DMS79 treated with DMSO at 0.1 percent for 48 hours (cell line): ENCODE data around the gene NEDD4L.

Source experiments
- DNase-seq: peaks from one replicate; lab custom pipeline; 2025; lab: John Stamatoyannopoulos, UW

NEDD4L gene

DNA sequence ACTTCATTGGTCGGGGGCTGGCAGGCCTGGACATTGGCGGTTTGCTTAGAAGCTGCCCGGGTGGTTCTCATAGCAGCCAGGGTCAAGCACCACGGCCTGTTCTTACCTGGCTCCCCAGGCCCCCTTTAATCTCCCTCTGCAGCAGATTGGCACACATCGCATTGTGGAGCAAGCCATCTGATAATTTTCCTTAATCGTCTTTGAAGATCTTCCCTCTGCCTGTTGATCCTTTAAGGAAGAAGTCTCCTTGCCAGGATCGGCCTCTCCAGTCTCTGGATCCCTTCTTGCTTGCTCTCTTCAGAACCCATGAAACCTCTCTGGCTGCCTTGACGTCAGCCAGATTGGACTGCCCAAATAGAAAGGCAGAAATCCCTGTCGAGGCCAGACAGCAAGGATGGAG is 75.8 kb downstream of the NEDD4L start:
- no peak for DNase-seq

DNA sequence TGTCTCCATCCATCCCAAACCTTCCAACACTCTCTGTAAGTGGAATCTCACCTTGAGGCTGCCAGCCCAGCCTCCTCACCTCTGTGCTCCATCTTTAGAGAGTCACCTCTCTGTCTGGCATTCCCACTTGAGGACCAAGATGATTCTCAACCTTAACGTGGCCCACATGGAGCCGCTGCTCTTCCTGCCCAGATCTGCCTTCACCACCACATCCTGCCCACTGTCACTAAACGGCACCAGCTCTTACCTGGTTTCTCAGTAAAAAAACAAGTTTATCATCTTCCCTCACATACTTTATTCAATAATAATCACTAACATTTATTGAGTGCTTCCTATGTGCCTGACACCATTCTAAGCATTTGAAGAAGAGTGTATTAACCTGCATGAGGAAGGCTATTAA is 80.4 kb downstream of the NEDD4L start:
- DNase-seq: no peak

DNA sequence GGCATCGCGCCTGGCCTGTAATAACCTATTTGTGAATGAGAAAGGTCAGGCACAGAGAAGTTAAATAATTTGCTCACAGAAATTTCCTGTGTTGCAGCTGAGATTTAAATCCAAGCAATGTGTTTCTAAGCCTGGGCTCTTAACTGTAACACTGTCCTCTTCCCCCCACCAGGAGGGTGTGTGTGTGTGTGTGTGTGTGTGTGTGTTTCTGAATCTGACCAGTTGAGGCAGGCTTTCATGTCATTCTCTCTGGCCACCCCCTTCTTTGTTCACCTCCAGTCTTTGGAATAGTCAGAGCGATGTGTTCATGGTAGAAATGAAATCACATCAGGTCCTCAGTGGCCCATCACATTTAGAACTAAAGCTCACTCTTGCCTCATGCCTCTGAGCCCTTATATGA is 81.2 kb downstream of the NEDD4L start:
- DNase-seq: no peak

DNA sequence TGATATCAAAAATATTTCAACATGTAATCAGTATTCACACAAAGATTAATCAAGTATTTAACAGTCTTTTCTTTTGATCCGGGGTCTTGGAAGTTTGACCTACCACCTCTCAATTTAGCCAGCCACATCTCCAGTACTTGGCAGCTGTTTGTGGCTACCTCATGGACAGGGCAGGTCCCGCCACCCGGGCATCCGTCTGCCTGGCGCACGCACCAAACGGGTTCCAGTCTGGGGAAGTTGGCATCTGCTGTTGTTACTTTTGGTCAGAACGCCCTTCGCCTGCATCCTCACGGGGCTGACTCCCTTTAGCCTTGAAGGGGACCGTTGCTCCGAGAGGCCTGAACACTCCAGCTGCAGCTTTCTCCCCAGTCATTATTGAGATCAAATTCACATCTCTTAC is 81.7 kb downstream of the NEDD4L start:
- DNase-seq: no peak

DNA sequence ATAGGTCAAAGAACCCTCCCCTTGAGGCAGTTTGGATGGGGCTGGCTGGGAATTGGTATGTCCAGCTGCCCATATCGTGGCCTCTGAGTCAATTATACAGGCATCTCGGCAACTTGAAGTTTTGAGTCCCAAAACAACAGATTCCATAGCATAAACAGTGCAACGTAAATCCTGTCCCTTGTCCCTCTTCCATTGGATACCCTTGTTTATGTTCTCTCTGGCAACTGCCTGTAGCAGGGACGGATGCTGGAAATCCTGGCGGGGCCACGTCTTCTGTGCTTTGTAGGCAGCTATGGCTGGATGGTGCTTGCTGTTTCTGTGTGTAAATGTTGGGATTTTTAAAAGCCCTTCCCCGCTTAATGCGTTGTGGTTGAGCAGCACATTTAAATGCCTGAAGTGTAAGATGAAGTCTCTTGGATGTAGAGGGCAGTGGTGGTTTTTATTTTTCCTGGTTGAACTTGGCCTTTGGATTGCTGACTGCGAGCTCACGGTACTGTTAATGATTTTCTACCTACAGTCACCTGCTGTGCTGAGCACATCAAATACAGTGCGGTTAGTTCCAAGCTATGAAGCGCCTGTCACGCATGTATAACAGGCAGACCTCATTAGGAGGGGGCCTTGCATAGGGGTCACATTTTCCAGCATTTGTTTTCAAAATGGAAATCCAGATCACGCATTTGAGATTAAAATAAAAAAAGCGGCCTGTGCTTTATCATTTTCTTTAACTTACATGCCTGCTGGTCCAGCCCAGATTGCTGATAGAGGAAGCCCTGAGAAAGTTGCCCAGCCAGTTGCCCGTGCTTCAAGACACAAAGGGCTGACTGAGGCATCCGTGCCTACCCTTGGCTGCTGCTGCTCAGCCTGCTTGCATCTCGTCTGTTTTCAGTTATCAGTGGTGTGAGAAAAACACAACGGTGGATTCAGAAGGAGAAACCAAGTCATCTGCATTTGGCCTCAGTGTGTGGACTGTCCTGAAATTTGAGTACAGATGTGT is 84.7 kb downstream of the NEDD4L start:
- peak; percentile 81 for DNase-seq

DNA sequence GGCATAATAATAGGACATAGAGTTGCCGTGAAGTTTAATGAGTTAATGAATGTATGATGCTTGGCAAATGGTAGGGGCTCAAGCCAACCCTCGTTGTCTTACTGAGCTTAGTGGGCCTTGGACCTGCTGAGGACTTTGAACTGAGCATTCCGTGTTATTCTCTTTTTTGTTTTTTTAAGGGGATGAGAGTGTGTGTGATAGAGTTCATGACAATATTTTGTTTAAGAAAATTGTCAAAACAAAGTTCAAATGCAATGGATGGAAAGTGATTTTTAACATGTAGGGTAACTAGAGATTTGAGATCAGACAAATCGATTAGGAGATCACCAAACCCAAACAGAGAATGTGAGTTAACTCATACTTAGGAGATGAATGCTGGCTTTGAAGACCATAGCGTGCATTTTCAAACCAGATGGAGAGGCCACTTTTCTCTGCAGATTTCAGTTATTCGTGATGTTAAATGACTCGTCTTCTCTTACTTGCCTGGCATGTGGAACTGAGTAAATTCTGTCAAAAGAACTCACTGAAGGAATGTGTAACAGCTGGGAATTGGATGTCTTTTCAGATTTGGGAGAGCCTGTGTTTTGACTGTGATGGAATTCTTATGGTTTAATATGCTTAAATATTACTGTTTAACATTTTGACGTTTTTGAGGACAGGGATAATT is 88.7 kb downstream of the NEDD4L start:
- DNase-seq: no peak

DNA sequence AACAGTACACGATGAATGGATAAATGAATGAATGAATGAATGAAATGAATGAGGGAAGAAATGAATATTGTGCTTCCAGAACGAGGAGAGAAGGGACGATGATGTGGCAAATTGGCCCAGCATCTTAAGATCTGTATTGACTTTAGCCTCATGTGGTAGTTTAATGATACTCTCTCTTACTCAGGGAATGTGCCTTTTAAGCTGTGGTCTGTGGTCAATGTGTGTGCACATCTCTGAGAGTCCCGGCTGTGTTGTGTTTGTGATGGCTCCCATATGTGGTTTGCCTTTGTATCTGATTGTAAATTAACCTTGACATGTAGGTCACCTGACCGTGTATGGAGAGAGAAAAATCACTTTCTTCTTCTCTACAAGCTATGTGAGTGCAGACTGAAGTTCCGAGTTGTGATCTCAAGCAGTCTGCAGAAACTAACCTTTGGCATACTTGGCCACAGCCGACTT is 91.2 kb downstream of the NEDD4L start:
- DNase-seq: peak; percentile 13

DNA sequence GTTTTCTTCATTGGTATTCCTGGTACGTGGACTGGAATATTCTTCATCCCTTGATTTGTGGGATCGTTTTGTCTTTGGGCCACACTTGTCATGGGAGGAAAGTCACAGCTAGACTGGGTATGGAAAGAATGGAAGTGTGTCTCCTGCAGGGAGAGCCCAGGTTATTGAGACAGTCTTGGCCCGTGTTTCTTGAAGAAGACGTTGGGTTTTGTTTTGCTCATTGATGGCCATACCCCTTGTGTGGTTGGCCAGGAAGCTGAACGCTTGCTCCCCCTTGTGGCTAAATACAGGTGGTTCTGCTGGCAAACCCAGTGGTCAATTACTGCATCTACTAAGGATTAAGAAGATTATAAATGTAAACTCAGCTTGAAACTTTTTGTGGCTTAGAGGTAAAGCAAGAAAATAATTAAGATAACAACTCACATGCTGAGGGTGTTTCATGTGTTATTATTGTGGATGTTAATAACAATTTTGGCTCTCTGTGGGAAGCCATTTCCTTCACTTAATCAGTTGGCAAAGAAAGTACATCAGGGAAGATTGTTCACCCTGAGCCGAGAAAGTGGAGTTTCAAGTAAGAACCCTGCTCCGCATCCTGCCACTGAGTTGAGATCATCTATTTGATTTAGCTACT is 91.8 kb downstream of the NEDD4L start:
- peak; percentile 21 for DNase-seq

DNA sequence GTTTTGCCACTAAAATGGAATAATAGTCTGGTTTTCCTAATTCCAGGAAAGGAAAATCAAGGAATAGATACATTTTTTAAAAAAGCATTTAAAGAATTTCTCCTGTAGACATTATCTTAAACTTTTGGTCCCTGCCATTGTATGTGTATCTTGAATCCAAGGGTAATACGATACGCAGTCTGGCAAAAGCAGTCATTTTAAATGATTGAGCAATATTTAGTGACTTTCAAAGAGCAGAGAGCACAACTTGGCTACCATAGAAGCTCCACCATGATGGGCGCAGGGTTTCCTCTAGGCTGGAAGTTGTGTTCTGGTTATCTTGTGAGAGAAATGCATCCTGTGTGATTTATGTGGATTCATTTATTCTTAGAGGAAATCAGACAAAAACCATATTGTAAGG is 92.9 kb downstream of the NEDD4L start:
- DNase-seq: no peak

DNA sequence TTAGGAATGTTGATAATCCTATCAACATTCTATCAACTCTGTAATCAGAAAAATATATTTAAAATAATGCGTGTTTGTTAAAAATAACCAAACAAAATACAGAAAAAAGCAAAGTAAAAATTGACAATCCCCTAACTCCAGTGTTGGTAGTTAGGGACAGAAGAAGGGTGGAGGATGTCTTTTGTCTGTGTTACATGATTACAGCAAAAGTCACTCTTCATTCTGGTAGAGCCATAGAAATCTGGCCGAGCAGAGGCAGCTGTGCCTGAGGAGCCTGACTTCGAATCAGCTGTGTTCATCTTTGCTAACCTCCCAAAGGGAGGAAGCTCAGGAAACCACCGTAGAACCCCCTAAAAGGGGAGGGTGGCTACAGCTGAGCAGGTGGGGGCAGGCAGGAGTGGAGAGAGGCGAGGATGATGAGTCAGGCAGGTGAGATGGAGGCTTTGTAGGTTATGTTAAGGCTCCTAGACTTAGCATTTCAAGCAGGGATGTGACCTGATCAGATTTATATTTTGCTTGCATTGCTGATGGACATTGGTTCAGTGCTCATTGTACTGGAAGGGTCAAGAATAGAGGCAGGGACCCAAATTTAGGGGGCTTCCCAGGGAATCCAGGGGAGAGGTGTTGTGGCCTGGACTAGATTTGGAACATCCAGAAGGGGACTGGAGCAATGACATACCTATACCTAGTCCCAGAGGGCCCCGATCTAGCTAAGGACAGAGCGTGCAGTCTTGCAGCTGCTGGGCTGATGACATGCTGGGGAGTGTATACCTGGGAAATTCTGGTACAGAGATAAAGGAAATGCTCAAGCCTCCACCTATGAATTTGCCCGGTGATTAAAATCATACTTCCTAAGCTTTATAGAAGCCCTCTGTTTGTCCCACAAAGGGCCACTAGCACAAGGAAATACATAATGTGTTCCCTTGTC is 95.7 kb downstream of the NEDD4L start:
- DNase-seq: no peak

DNA sequence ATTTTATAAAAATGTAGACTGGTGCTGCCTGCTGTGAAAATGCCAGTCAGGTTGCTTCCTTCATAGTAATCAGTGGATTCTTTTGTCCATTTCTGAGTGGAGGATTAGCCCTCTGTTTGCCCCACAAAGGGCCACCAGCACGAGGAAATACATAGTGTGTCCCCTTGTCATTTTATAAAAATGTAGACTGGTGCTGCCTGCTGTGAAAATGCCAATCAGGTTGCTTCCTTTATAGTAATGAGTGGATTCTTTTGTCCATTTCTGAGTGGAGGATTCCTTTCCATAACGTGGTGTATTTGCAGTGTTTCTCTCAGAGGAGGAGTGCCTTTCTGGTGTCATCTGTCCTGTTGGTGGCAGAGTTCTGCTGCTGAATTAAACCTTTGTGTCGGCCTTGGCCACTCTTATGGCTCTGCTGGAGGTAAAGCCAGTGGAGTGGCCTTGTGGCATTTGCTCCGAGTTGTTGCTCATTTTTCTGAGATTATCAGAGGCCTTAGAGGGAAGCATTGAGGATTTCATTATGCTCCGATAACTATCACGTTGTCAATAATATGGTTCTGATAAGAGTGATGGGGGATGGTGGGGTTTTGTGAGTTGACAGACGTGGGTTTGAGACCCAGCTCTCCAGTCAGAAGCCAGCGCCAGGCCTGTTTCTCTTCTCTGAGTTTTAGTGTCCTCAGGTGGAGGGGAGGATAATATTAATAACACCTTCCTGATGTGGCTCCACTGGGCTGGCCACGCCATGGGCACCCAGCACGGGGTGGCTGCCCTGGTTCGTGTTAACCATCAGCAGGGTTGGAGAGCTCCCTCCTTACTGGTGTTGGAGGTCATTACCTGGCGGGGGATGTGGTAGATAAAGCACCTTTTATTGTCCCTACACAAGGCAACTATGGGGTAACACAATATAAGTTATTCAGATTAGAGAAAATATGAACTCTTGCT is 96.6 kb downstream of the NEDD4L start:
- DNase-seq: no peak

DNA sequence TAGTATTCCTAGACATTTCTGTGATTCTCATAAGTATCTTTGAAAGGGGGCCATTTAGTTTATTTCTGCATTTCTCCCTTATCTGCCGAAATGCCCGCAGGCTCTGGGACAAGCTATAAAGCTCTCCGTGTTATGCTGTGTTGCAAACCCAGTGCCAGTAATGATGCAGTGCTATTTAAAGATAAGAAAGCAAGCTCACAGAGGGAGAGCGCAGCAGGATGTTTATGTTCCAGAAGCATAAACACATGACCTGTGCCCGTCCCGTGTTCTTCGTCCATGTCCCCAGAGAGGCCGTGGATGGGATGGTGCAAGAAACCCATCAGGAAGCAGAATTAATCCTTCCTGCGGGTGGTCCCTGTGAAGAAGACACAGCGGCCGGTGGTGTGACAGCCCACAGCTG is 99.4 kb downstream of the NEDD4L start:
- DNase-seq: no peak

DNA sequence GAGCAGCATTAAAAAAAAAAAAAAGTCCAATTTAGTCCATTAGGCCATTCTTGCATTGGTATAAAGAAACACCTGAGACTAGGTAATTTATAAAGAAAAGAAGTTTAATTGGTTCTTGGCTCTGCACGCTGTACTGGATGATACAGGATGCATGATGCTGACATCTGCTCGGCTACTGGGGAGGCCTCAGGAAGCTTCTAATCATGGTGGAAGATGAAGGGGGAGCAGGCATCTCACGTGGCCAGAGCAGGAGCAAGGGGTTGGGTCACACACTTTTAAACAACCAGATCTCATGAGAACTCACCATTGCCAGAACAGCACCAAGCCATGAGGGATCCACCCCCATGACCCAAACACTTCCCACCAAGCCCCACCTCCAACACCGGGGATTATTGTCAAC is 100.1 kb downstream of the NEDD4L start:
- no peak for DNase-seq

DNA sequence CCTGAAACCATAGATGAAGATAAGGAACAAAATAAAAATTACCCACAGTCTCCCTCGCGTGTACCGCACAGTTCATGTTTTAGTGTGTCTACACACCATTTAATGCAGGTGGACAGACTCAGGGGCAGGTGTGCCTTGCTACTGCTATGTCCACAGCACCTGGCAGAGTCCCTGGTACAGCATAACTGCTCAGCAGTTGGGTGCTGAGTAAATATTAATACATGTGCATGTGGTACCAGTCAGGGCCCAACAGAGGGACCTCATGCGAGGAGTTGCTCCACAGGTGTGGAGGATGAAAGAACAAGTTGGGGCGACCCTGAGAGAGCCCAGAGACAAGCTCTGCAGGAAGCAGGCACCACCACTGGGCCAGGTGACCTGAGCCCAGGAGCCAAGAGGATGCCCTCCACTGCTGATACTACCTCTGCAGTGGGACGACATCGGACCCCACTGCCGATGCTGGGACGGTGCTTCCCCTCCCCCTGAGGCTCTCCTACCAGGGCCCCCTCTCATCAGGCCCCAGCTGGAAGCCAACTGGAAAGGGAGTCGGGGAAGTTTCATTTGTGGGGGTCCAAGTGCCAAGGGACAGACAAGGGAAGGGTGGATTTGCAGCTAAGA is 100.8 kb downstream of the NEDD4L start:
- no peak for DNase-seq

DNA sequence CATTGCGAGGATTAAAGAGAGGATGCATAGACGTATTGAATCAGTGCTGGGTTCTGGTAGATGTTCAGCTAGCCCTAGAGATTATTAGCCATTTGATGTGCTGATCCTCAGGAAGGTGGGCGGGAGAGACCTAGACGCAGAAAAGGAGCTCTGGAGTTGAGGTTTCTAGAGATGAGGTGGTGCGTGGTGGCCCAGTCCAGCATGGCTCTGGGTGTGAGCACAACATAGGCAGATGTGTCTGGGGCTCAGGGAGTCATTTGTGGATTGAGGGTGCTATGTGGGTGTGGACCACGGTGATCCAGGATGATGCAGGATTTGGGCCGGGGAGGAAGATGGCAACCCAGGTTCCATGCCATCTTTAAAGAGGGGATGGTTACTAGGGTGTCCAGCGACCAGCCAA is 102.1 kb downstream of the NEDD4L start:
- DNase-seq: no peak

DNA sequence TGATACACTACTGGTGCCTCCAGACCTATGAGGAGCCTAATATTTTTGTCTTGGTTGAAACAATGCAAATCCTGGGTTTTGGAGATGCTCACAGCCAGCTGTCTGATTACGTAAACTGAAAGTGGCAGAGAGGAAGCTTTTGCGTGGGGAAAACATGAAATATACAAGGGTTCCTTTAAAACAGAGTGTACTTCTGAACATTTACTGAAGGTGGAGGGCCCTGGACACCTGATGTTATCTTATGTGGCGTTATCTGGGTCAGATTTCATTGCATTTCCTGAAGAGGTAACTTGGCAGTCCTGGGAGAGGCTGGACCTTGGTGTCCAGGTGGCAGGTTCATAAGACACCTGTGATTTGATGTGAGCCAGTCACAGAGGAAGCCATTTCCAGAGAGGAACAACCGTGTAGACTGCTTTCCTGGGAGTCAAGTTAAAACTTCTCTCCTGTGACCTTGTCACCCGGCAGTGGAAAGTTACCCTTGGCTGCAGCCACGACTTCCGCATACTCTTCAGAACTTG is 105.0 kb downstream of the NEDD4L start:
- DNase-seq: no peak

DNA sequence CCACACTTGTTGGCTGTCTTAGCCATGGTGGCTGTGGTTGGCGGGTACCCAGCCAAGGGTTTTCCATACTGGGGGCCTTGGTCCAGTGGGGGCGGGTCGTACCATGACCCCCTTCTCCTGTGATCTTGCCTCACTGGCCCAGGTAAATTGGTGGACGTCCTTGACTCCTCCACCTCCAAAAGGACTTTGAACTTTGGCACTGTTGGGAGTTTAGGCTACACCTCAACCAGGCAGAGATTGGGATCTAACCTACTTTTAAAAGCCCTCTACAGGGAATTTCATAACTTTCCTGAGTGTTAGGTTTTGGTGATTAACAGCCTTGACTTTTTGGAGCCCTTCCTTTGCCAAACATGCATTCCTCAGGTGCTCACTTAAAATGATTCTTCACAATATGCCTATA is 106.7 kb downstream of the NEDD4L start:
- DNase-seq: no peak

DNA sequence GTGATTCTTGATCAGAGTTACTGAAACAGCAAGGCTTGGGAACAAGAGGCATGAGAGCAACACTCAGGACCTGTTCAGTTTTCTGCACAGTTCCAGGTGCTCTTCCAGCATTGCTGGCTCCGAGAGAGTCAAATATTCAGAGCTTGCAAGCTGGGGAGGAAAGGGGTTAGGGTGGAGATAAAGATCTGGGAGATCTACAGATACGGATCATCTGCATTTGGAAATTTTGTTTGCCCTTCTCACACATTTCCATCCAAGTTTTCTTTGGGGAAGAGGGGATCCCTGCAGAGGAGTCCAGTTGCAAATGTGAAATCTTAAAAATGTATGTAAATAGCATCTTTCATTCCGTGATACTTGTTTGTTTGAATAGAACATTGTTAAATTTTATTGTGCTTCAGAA is 108.2 kb downstream of the NEDD4L start:
- no peak for DNase-seq

DNA sequence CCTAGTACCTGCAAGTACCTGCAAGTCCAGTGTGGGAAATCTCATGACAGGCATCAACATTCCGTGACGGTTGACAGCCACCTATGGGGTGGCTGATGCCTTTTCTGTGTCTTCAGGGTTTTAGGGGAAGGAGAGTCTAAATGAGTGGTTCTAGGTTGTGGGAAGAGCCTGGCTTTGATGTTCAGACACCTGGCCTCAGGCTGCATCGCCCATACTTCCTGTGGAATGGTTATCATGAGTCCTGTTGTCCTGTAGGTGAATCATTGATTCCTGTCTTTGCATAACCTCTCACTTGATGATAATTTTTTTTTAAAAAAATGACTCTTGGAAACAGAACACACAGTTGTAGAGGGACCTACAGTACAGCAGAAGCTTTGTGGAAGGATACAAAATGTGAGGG is 108.9 kb downstream of the NEDD4L start:
- no peak for DNase-seq

DNA sequence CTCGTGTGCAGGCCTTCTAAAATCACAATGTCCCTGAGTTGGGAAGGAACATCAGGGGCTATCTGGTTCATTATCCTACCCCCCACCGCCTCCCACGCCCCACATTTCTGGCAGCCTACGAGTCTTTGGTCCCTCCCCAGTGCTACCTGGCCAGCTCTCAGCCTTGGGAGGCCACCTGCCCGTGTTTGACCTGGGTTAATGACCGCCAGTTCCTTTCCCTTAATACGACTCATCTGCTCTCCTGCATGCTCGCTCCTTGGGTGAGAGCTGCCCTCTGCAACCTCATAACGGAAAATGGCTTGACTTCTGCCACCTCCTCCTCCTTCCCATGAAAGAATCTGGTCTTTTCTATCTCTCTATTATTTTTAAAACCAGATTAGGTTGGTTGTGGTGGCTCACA is 112.5 kb downstream of the NEDD4L start:
- no peak for DNase-seq
